Chondrocyte (in vitro differentiated cells): ENCODE measurements around the gene FOXO6. TPM values are rescaled to one million over a fixed set of nuclear protein-coding genes. Genes with fewer than 3 reads are reported as not detected.

Experiments used
- DNase-seq: peaks from one replicate; pipeline ENCODE4 v3.0.0; 2021; ENCODE audit warnings: mixed read lengths, low spot score
- H3K27ac Mint-ChIP-seq: one replicate; pipeline ENCODE4 v1.8.0; 2021; ENCODE audit warnings: mild to moderate bottlenecking, moderate library complexity, mixed read lengths; ENCODE audit not compliant: unreplicated experiment
- H3K27me3 Mint-ChIP-seq: 2 replicates; pipeline ENCODE4 v1.8.0; 2021; ENCODE audit warnings: low read depth, mixed read lengths
- H3K36me3 Mint-ChIP-seq: 2 replicates; pipeline ENCODE4 v1.8.0; 2021; ENCODE audit warnings: low read depth, mixed read lengths
- H3K4me1 Mint-ChIP-seq: 2 replicates; pipeline ENCODE4 v1.8.0; 2021; ENCODE audit warnings: low read depth, mild to moderate bottlenecking, mixed read lengths
- H3K4me3 Mint-ChIP-seq: one replicate; pipeline ENCODE4 v1.8.0; 2021; ENCODE audit warnings: mild to moderate bottlenecking, moderate library complexity, mixed read lengths; ENCODE audit not compliant: unreplicated experiment
- H3K9me3 Mint-ChIP-seq: 2 replicates; pipeline ENCODE4 v1.8.0; 2021; ENCODE audit warnings: low read depth, mixed read lengths
- total RNA-seq: library from RNA; stranded (reverse); gene quantifications from 3 replicates; pipeline ENCODE4 v1.2.1, GENCODE V29; 2021
- TF ChIP-seq, protein P1 (sequence below): fragments of 200-600 bp; sonication (generic); IDR thresholded peaks from 2 replicates; pipeline ENCODE4 v1.5.0; 2021; ENCODE audit warnings: antibody characterized with exemption, mild to moderate bottlenecking, moderate library complexity

FOXO6 gene
- total RNA-seq, 1 donor from 2014 or later, result 1.1 TPM

- Mint-ChIP-seq H3K4me1 (peaks cover 24% of the 10 kb centered on the region), H3K36me3 (peaks cover 2% of the 10 kb centered on the region), H3K4me3 (no peak overlapping the region), H3K9me3 (no peaks in the 10 kb centered on the region), H3K27ac (peak overlapping the region; percentile 22), H3K27me3 (no peaks in the 10 kb centered on the region)
- TF ChIP-seq, protein P1, sequence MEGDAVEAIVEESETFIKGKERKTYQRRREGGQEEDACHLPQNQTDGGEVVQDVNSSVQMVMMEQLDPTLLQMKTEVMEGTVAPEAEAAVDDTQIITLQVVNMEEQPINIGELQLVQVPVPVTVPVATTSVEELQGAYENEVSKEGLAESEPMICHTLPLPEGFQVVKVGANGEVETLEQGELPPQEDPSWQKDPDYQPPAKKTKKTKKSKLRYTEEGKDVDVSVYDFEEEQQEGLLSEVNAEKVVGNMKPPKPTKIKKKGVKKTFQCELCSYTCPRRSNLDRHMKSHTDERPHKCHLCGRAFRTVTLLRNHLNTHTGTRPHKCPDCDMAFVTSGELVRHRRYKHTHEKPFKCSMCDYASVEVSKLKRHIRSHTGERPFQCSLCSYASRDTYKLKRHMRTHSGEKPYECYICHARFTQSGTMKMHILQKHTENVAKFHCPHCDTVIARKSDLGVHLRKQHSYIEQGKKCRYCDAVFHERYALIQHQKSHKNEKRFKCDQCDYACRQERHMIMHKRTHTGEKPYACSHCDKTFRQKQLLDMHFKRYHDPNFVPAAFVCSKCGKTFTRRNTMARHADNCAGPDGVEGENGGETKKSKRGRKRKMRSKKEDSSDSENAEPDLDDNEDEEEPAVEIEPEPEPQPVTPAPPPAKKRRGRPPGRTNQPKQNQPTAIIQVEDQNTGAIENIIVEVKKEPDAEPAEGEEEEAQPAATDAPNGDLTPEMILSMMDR, result no peak
- no peak for DNase-seq
Measured at GRCh38 chr1:41379738-41380130, 18.5 kb downstream of the FOXO6 start.

GRCh38 chr1:41380195-41380594 lies 19.0 kb downstream of the FOXO6 start:
- Mint-ChIP-seq H3K36me3 (peaks cover 2% of the 10 kb centered on the region), H3K27me3 (no peaks in the 10 kb centered on the region), H3K9me3 (no peaks in the 10 kb centered on the region), H3K4me1 (peaks cover 24% of the 10 kb centered on the region), H3K27ac (no peak overlapping the region), H3K4me3 (peak overlapping the region; percentile 35)
- DNase-seq, result no peak
- TF ChIP-seq, protein P1, result no peak

DNA sequence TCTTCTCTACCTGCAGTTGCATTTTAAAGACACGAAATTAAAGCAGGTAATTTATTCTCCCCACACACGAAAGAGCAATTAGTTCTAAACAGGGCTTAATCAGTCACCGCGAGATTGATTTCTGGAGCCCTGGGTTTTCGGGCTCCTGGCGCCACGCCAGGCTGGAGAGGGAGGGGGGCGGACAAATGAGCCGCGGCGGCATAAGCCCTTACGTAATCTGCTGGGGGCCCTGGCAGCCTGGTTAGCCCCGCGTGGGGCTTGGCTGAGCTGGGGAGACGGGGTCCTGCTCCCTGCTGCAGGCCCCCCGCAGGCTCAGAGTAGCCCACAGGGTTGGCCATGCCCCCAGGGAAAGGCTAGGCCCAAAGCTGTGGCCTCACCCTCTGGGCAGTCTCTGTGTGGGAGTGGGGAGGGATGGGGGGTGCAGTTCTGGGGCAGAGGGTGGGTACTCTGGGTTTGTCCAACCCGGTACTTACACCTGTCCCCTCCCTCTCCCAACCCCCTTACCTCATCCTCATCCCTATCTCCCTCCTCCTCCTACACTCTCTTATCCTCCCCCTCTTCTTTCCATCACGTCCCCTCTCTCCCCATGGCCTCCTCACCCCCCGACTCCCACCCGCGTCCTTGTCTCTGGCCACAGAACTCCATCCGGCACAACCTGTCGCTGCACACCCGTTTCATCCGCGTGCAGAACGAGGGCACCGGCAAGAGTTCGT lies 19.9 kb downstream of the FOXO6 start:
- peak overlapping the region; percentile 68 for H3K4me3 Mint-ChIP-seq
- H3K9me3 Mint-ChIP-seq, result no peaks in the 10 kb centered on the region
- no peak for DNase-seq
- H3K36me3 Mint-ChIP-seq, result no peaks in the 10 kb centered on the region
- no peaks in the 10 kb centered on the region for H3K27me3 Mint-ChIP-seq
- TF ChIP-seq, protein P1, result no peak
- H3K27ac Mint-ChIP-seq, result peak overlapping the region; percentile 54
- H3K4me1 Mint-ChIP-seq, result peaks cover 24% of the 10 kb centered on the region

- no peaks in the 10 kb centered on the region for H3K36me3 Mint-ChIP-seq
- TF ChIP-seq, protein P1, result no peak
- no peak for DNase-seq
- H3K9me3 Mint-ChIP-seq, result no peaks in the 10 kb centered on the region
- H3K27ac Mint-ChIP-seq, result peak overlapping the region; percentile 54
- H3K27me3 Mint-ChIP-seq, result no peaks in the 10 kb centered on the region
- peak overlapping the region; percentile 68 for H3K4me3 Mint-ChIP-seq
- H3K4me1 Mint-ChIP-seq, result peaks cover 24% of the 10 kb centered on the region
Measured at GRCh38 chr1:41381692-41382479, 20.7 kb downstream of the FOXO6 start.

DNA sequence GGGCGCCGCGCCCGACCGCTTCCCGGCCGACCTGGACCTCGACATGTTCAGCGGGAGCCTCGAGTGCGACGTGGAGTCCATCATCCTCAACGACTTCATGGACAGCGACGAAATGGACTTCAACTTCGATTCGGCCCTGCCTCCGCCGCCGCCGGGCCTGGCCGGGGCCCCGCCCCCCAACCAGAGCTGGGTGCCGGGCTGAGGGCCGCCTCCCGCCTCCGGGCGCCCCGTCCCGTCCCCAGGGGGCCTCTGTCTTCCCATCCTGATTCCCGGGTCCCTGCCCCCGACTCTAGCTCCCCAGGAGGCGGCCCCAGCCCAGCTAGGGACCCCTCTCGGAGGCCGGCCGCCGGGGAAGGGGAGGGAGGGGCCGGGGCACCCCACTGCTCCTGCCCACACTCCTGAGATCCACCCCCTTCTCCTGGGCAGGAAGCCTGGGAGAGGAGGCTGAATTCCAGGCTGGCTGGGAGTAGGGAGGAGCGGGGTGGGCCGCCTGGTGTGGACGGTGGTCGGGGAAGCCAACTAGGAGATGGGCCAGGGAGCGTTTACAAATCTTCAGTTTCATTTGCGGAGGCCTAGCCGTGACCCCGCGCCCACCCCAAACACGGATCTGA lies 21.4 kb downstream of the FOXO6 start:
- H3K36me3 Mint-ChIP-seq, result no peaks in the 10 kb centered on the region
- H3K4me3 Mint-ChIP-seq, result peak overlapping the region; percentile 73
- H3K9me3 Mint-ChIP-seq, result no peaks in the 10 kb centered on the region
- H3K27me3 Mint-ChIP-seq, result no peaks in the 10 kb centered on the region
- DNase-seq, result no peak
- peaks cover 30% of the 10 kb centered on the region for H3K4me1 Mint-ChIP-seq
- TF ChIP-seq, protein P1, result no peak
- H3K27ac Mint-ChIP-seq, result peak overlapping the region; percentile 83
